ENCODE measurements around the gene NDUFS2. TPM values are rescaled to one million over a fixed set of nuclear protein-coding genes. Genes with fewer than 3 reads are reported as not detected.

NDUFS2 gene
- total RNA-seq, 4 donors from 2014 or later: 82.6 to 209 (median 144) TPM

DNA sequence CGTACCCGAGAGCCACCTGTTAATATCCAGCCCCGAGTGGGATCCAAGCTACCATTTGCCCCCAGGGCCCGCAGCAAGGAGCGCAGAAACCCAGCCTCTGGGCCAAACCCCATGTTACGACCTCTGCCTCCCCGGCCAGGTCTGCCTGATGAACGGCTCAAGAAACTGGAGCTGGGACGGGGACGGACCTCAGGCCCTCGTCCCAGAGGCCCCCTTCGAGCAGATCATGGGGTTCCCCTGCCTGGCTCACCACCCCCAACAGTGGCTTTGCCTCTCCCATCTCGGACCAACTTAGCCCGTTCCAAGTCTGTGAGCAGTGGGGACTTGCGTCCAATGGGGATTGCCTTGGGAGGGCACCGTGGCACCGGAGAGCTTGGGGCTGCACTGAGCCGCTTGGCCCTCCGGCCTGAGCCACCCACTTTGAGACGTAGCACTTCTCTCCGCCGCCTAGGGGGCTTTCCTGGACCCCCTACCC, 41.5 kb upstream of the NDUFS2 start:
- intact Hi-C loops (cut with DNase I; ENCODE audit: low total_unique reads): no loop called here
- Histone ChIP-seq H3K4me3 (no peak overlapping the region), H3K36me3 (no peaks in the 10 kb centered on the region)

DNA sequence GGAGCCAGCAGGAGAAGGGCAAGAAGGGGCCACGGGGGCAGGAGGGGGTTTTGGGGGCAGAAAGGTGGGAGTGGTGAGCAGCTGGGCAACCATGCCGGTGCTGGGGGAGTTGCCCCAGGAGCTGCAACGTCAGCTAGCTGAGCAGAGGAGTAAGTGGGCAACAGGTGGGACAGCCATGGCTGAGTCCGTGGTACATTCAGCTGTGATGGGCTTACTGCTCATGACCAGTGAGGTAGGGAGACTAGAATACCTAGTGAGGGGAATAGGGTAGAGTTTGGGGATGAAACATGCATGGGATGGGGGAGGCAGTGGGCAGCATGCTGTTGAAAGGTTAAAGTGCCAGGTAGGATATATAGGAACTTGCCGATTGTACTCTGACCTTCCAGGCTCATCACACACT, 40.5 kb upstream of the NDUFS2 start:
- in situ Hi-C loops (cut with MboI; ENCODE audit: low pct_ligation_motif_present in 1 of 4, low pct_unique_long_range_greater_than_20kb in 1 of 4, low sequenced_read_pairs in 3 of 4) (no loop called here), intact Hi-C loops (cut with DNase I; ENCODE audit: low total_unique reads) (no loop called here)
- TF ChIP-seq EP300 (IDR thresholded peaks at IDR 0.05; ENCODE audit: low read depth) (no peak), POLR2A (IDR thresholded peaks at IDR 0.05) (no peak), POLR2AphosphoS5 (IDR thresholded peaks at IDR 0.05) (no peak)
- TF ChIP-seq, protein P1, sequence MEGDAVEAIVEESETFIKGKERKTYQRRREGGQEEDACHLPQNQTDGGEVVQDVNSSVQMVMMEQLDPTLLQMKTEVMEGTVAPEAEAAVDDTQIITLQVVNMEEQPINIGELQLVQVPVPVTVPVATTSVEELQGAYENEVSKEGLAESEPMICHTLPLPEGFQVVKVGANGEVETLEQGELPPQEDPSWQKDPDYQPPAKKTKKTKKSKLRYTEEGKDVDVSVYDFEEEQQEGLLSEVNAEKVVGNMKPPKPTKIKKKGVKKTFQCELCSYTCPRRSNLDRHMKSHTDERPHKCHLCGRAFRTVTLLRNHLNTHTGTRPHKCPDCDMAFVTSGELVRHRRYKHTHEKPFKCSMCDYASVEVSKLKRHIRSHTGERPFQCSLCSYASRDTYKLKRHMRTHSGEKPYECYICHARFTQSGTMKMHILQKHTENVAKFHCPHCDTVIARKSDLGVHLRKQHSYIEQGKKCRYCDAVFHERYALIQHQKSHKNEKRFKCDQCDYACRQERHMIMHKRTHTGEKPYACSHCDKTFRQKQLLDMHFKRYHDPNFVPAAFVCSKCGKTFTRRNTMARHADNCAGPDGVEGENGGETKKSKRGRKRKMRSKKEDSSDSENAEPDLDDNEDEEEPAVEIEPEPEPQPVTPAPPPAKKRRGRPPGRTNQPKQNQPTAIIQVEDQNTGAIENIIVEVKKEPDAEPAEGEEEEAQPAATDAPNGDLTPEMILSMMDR (IDR thresholded peaks at IDR 0.05): no peak
- Histone ChIP-seq H3K4me1 (peaks cover 11 to 33% (median 26%) of the 10 kb centered on the region in 4 donors), H3K36me3 (no peaks in the 10 kb centered on the region), H3K4me3 (no peak overlapping the region), H3K27me3 (no peaks in the 10 kb centered on the region), H3K9me3 (no peaks in the 10 kb centered on the region), H3K27ac (no peak overlapping the region)
- no peak for DNase-seq
- WGBS, 2 donors (ENCODE audit: low coverage in 1 of 2): 79 to 84% methylated on average over 4 to 5 of the region's 5 CpGs

More for the DNA sequence above, 41.5 kb upstream of the NDUFS2 start:
- WGBS, 2 donors (ENCODE audit: low coverage in 1 of 2): 80 to 92% methylated on average over 1 to 20 of the region's 22 CpGs
- TF ChIP-seq, protein P1 (IDR thresholded peaks at IDR 0.05): no peak
- TF ChIP-seq EP300 (IDR thresholded peaks at IDR 0.05; ENCODE audit: low read depth): no peak
- no peak for TF ChIP-seq POLR2AphosphoS5 (IDR thresholded peaks at IDR 0.05)
- no peak for TF ChIP-seq POLR2A (IDR thresholded peaks at IDR 0.05)
- in situ Hi-C loops (cut with MboI; ENCODE audit: low pct_ligation_motif_present in 1 of 4, low pct_unique_long_range_greater_than_20kb in 1 of 4, low sequenced_read_pairs in 3 of 4): no loop called here
- no peak overlapping the region for H3K27ac ChIP-seq
- no peak for DNase-seq
- no peaks in the 10 kb centered on the region for H3K27me3 ChIP-seq
- peaks cover 11 to 33% (median 26%) of the 10 kb centered on the region in 4 donors for H3K4me1 ChIP-seq
- no peaks in the 10 kb centered on the region for H3K9me3 ChIP-seq

DNA sequence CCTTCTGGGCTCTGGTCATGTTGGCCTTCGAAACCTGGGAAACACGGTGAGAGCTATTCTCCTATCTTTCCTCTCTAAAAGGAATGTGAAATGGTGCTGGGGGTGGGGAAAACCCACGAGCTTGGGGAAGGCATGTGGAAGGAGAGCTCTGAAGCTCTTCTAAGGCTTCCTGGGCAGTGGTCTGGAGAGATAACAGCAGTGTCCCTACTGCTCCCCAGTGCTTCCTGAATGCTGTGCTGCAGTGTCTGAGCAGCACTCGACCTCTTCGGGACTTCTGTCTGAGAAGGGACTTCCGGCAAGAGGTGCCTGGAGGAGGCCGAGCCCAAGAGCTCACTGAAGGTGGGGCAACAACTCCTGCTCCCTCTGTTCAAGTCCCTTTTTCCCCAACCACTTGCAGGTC, 40.1 kb upstream of the NDUFS2 start:
- in situ Hi-C loops (cut with MboI; ENCODE audit: low pct_ligation_motif_present in 1 of 4, low pct_unique_long_range_greater_than_20kb in 1 of 4, low sequenced_read_pairs in 3 of 4) (no loop called here), intact Hi-C loops (cut with DNase I; ENCODE audit: low total_unique reads) (no loop called here)
- H3K4me3 ChIP-seq: no peak overlapping the region
- no peaks in the 10 kb centered on the region for H3K9me3 ChIP-seq
- peaks cover 14 to 36% (median 28%) of the 10 kb centered on the region in 4 donors for H3K4me1 ChIP-seq
- no peaks in the 10 kb centered on the region for H3K36me3 ChIP-seq
- DNase-seq: no peak
- H3K27ac ChIP-seq: no peak overlapping the region
- WGBS, 2 donors (ENCODE audit: low coverage in 1 of 2): 50 to 73% methylated on average over 2 to 7 of the region's 7 CpGs
- no peaks in the 10 kb centered on the region for H3K27me3 ChIP-seq
- TF ChIP-seq EP300 (IDR thresholded peaks at IDR 0.05; ENCODE audit: low read depth) (no peak), POLR2A (IDR thresholded peaks at IDR 0.05) (no peak), POLR2AphosphoS5 (IDR thresholded peaks at IDR 0.05) (no peak)
- TF ChIP-seq, protein P1 (IDR thresholded peaks at IDR 0.05): no peak

DNA sequence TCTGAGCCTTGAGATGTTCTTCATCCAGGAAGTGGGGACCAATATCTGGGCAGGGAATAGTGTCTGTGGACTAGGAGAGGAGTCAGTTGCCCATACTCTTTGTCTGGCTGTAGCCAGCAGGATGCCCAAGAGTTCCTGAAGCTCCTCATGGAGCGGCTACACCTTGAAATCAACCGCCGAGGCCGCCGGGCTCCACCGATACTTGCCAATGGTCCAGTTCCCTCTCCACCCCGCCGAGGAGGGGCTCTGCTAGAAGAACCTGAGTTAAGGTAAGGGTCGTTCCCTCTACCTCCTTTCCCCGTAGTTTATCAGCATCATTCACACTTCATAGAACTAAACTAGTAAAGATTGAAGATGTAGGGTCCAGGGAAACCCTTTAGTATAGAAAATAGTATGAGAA, 39.4 kb upstream of the NDUFS2 start:
- no peak for DNase-seq
- Histone ChIP-seq H3K4me1 (peaks cover 17 to 44% (median 31%) of the 10 kb centered on the region in 4 donors), H3K27ac (no peak overlapping the region), H3K4me3 (no peak overlapping the region), H3K36me3 (no peaks in the 10 kb centered on the region), H3K27me3 (no peaks in the 10 kb centered on the region), H3K9me3 (no peaks in the 10 kb centered on the region)
- 93 to 100% methylated on average over 2 to 10 of the region's 10 CpGs for WGBS, 2 donors (ENCODE audit: low coverage in 1 of 2)
- intact Hi-C loops (cut with DNase I; ENCODE audit: low total_unique reads) (no loop called here), in situ Hi-C loops (cut with MboI; ENCODE audit: low pct_ligation_motif_present in 1 of 4, low pct_unique_long_range_greater_than_20kb in 1 of 4, low sequenced_read_pairs in 3 of 4) (no loop called here)
- no peak for TF ChIP-seq POLR2A (IDR thresholded peaks at IDR 0.05)
- no peak for TF ChIP-seq EP300 (IDR thresholded peaks at IDR 0.05; ENCODE audit: low read depth)
- TF ChIP-seq, protein P1 (IDR thresholded peaks at IDR 0.05): no peak
- TF ChIP-seq POLR2AphosphoS5 (IDR thresholded peaks at IDR 0.05): no peak
